ENCODE results near the gene NEK10. TPM values are rescaled to one million over a fixed set of nuclear protein-coding genes. Genes with fewer than 3 reads are reported as not detected.

NEK10 gene
- total RNA-seq, 1 experiment from 2014 or later, result 5.7 TPM

DNA sequence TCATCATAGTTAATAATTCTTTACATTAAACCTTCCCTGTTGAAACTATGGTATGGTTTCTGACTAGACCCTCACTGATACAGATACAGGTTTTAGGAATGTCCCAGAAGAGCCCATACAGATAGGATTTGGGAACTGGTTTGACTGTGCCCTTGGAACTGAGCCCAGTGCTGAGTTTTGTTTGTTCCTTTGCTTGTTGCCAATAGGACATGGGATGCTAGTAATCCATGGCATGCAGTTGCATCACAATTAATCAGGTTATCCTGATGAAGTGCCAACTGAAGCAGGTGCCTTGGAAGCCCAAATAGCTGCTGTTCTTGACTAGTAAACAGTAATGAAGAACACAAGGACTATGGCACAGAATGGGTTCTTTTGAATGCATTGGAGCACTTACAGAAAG is 230.6 kb downstream of the NEK10 start:
- H3K4me3 ChIP-seq (ENCODE audit: low read depth in 2 of 2, low read length in 2 of 2), result no peak overlapping the region
- no peaks in the 10 kb centered on the region for H3K4me1 ChIP-seq (ENCODE audit: control insufficient read depth, insufficient read depth, low read length)
- DNase-seq (ENCODE audit: low read depth, low spot score), result no peak
- H3K27me3 ChIP-seq (ENCODE audit: control insufficient read depth, insufficient read depth, low read length), result no peaks in the 10 kb centered on the region
- no peaks in the 10 kb centered on the region for H3K36me3 ChIP-seq (ENCODE audit: control insufficient read depth, insufficient read depth, low read length)
- BruUV-seq (replicated peaks), result no TSS peak
- no peak overlapping the region for H3K27ac ChIP-seq (ENCODE audit: low read length)
- in situ Hi-C loops (cut with HindIII; ENCODE audit: low pct_unique_long_range_greater_than_20kb, low sequenced_read_pairs), result no loop called here
- no peaks in the 10 kb centered on the region for H3K9me3 ChIP-seq (ENCODE audit: control insufficient read depth, insufficient read depth, low read depth, low read length)
- POLR2A ChIA-PET, result no interaction called here
- ATAC-seq, result no peak
- intact Hi-C loops (cut with micrococcal nuclease; ENCODE audit: unreplicated experiment), result no loop called here
- no peak for TF ChIP-seq CTCF (IDR thresholded peaks at IDR 0.05)
- TF ChIP-seq POLR2AphosphoS5 (IDR thresholded peaks at IDR 0.05; ENCODE audit: low read depth, low read length), result no peak
- TF ChIP-seq SIN3A (IDR thresholded peaks at IDR 0.05; ENCODE audit: borderline replicate concordance, insufficient read depth, low read depth, low read length), result no peak
- TF ChIP-seq TCF7L2 (IDR thresholded peaks at IDR 0.05; ENCODE audit: low read depth, low read length), result no peak
- no peak for TF ChIP-seq REST (IDR thresholded peaks at IDR 0.05; ENCODE audit: insufficient read depth in 1 of 2, low read depth in 2 of 2, low read length in 1 of 2)
- CTCF ChIA-PET, result interaction anchor here (0.6 kb wide), 1 partner anchor 12 kb away, joined by 3 read pairs; no protein-coding TSS in a partner anchor

- CTCF ChIA-PET, result no interaction called here
- intact Hi-C loops (cut with micrococcal nuclease; ENCODE audit: unreplicated experiment), result no loop called here
- no TSS peak for BruUV-seq (replicated peaks)
- POLR2A ChIA-PET, result no interaction called here
- no peaks in the 10 kb centered on the region for H3K9me3 ChIP-seq (ENCODE audit: control insufficient read depth, insufficient read depth, low read depth, low read length)
- no peak for ATAC-seq
- H3K27me3 ChIP-seq (ENCODE audit: control insufficient read depth, insufficient read depth, low read length), result no peaks in the 10 kb centered on the region
- H3K36me3 ChIP-seq (ENCODE audit: control insufficient read depth, insufficient read depth, low read length), result no peaks in the 10 kb centered on the region
- TF ChIP-seq REST (IDR thresholded peaks at IDR 0.05; ENCODE audit: insufficient read depth in 1 of 2, low read depth in 2 of 2, low read length in 1 of 2) (no peak), TCF7L2 (IDR thresholded peaks at IDR 0.05; ENCODE audit: low read depth, low read length) (no peak), POLR2AphosphoS5 (IDR thresholded peaks at IDR 0.05; ENCODE audit: low read depth, low read length) (no peak), SIN3A (IDR thresholded peaks at IDR 0.05; ENCODE audit: borderline replicate concordance, insufficient read depth, low read depth, low read length) (no peak), CTCF (IDR thresholded peaks at IDR 0.05) (no peak)
- no peak overlapping the region for H3K27ac ChIP-seq (ENCODE audit: low read length)
- no peak for DNase-seq (ENCODE audit: low read depth, low spot score)
- H3K4me3 ChIP-seq (ENCODE audit: low read depth in 2 of 2, low read length in 2 of 2), result no peak overlapping the region
- no peaks in the 10 kb centered on the region for H3K4me1 ChIP-seq (ENCODE audit: control insufficient read depth, insufficient read depth, low read length)
- in situ Hi-C loops (cut with HindIII; ENCODE audit: low pct_unique_long_range_greater_than_20kb, low sequenced_read_pairs), result no loop called here
These were observed 231.2 kb downstream of the NEK10 start for GRCh38 chr3:27138005-27138404.

All from Panc1 (cell line).